CD1c-positive myeloid dendritic cell (primary cell): ENCODE data around the gene COBLL1.

Source experiments
- DNase-seq: peaks from one replicate; pipeline ENCODE4 v3.0.0-alpha.2; 2016; ENCODE audit errors: extremely low spot score

COBLL1 gene

GRCh38 chr2:164785457-164785856, 56.2 kb downstream of the COBLL1 start:
- DNase-seq = no peak

DNA sequence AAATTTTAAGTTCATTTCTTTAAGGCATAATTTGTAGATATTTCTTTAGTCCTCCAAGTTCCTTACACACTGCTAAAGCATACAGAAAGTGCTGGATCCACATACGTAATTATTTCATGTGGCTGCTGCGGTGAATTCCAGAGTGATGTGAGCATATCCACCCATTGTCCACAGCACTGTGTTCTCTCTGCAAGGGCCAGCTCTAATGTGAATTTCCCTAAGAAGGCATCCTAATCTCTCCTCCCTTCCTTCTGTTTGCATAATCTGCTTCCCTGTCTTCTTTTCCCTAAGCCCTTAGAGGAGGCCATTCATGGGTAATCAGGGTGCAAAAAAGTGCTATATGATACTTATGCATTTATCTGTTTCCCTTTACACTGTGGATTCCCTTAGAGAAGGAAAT, 57.2 kb downstream of the COBLL1 start:
- DNase-seq = no peak

DNA sequence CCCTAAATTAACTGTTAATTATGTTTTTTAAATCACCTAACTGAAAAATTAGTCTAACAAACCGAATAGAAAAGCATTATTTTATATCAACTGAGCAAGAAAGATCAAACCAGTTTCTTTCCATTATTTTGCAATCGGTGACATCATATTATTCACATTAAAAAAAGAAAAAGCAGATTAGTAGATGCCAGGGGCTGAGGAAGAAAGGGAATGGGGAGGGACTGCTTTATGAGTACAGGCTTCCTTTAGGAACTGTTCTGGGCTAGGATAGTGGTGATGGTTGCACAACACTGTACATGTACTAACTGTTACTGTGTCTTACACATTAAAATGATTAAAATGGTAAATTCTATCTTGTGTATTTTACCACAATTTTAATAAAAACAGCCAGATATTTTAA, 59.3 kb downstream of the COBLL1 start:
- no peak for DNase-seq

DNA sequence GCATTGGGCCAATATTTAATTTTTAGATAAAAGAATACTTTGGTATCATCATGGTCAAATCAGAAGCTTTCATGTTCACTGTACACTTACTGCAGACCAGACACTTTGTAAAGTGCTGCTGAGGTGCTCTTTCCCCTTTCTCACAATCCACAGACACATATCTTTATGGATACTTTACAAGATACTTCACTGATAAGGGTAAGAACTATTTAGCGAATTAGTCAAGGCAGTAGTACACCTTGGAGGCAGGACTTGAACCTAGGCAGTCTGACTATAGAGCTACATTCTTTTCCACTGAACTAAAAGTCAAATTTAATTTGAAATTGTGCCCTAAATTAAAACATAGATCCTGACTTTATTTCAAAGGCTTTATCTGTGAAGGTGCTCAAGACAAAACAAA, 60.2 kb downstream of the COBLL1 start:
- DNase-seq = no peak

GRCh38 chr2:164780611-164781178, 60.9 kb downstream of the COBLL1 start:
- DNase-seq = no peak

- no peak for DNase-seq
Measured at GRCh38 chr2:164779383-164780057, 62.1 kb downstream of the COBLL1 start.

- no peak for DNase-seq
Measured at GRCh38 chr2:164778723-164779122, 62.9 kb downstream of the COBLL1 start.

DNA sequence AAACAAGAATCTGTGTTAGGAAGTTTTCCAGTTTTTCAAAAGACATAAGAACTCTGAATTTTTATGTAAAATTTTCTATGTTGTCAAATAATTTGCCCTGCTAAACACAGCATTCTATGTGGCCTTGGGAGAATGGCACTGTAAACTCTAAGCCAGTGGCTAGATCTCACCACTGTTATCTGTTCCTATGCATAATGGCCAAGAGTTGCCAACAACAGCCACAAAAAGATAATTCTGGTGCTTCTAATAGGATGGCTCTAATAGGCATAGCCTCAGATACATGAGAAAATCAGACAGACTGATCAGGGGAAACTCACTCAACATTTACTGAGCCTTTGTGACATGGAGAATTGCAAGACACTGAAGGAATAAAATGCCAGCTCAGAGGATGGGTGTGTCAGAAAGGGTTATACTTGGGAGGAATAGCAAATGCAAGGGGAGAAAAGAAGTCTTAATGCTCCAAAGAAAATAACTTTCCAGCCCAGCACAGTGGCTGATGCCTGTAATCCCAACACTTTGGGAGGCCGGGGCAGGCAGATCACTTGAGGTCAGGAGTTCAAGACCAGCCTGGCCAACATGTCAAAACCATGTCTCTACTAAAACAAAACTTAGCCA, 63.7 kb downstream of the COBLL1 start:
- no peak for DNase-seq

- no peak for DNase-seq
Measured at GRCh38 chr2:164773635-164774034, 68.0 kb downstream of the COBLL1 start.

DNA sequence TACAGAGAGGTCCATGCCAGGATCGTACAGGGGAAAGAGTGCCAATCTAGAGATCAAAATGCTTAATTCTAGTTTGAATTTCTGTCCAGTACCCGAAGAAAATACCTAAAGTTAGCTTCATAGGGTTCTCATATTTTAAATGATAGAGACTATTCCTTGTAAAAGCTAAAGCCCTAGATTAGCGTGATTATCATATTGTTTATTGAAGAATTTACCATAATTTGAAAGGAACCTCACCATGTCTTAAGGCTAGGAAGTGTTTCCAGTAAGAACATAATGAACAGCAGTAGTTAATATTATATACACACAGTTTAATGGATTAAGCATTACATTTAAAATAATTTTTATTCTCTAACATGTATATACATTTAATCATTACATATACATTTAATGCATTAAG, 68.5 kb downstream of the COBLL1 start:
- no peak for DNase-seq

- DNase-seq = no peak
Measured at GRCh38 chr2:164771897-164772296, 69.7 kb downstream of the COBLL1 start.

DNA sequence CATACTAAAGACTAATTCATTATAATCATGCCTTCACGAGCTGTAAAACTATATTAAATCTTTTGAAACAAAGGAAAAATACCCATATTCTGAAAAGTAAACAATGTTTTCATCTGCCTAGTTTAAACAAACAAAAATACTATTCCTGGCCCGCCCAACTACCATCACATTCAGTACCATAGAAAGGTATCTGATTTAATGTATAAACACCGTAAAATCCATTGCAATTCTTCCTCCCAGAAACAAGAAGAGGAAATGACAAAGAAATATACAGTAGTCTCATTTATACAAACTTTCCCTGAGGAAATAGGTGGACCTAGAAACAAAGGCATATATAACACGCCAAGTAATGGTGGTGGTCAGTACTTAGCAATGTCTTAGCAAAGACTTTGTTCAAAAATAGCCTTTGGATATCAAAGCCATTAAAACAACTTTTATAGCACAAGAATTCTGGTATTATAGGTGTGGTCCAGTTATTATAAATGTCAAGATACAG, 71.2 kb downstream of the COBLL1 start:
- no peak for DNase-seq

DNA sequence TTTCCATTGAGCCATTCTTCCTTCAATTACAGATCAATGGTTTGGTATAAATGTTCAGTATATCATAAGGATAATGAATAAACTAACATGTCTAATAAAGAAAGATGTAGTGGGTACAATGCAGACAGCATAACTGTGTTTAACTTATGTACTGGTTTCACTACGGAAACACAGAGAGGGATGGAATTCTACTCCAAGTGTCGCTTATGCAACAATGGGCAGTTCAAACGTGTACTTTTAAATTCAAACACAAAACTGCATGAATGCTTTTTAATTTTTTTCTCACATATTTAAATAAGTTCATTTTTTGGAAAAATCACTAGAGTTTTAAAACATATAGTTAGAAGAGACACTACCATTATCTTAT, 74.7 kb downstream of the COBLL1 start:
- DNase-seq = no peak

- DNase-seq = peak; percentile 23
Measured at GRCh38 chr2:164766216-164766953, 75.2 kb downstream of the COBLL1 start.

- DNase-seq = no peak
Measured at GRCh38 chr2:164764996-164765395, 76.6 kb downstream of the COBLL1 start.

DNA sequence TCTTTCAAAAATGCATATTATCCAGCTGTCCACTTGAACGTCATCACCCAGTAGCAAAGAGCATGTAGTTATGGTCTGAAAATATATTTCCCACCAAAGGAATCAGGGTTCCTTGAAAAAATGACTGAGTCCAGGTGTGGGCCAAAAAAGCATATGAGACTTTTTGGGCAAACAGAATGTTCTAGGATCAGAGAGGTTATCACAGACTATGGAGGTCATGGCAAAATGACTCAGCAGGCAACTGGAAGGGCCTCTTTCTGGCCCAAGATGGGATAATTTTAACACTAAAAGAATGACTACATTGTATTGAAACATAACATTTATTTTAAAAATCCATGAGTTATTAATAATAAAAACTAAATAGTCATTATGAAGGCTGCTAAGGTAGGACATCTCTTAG, 77.1 kb downstream of the COBLL1 start:
- no peak for DNase-seq

GRCh38 chr2:164763431-164763830, 78.2 kb downstream of the COBLL1 start:
- DNase-seq = no peak

DNA sequence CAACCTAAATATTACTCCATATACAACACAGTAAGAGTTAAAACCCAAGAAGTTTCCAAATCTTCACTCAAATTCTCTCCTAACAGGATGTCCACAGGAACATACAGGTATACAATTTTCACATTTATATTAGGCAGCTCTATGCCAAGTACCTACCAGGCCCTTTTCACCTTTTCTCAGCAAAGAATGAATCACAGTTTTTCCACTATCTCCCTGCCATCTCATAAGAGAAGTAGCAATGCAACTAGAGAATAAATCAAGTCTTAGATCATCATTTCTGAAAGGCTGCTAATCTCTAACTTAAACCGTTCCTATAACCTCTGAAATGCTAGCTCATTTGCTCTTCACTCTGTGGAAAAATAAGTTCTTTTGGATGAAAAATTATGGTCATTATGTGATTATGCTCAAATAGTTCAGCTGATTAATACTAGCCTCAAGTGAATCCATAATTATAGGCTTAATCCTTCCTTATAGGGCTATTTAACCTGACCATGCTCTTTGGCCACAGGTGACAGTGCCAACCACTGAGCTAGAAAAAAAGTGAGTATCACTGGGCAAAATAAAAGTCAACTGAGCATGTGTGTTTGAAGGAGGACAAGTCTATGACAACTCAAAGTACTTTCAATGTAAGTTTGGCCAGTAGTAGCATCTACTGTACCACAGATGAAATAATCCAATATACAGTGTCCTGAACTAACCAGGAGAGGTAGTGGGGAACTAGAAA, 79.7 kb downstream of the COBLL1 start:
- DNase-seq = no peak

GRCh38 chr2:164761201-164761600, 80.4 kb downstream of the COBLL1 start:
- peak; percentile 26 for DNase-seq

GRCh38 chr2:164760179-164760578, 81.4 kb downstream of the COBLL1 start:
- DNase-seq = no peak

DNA sequence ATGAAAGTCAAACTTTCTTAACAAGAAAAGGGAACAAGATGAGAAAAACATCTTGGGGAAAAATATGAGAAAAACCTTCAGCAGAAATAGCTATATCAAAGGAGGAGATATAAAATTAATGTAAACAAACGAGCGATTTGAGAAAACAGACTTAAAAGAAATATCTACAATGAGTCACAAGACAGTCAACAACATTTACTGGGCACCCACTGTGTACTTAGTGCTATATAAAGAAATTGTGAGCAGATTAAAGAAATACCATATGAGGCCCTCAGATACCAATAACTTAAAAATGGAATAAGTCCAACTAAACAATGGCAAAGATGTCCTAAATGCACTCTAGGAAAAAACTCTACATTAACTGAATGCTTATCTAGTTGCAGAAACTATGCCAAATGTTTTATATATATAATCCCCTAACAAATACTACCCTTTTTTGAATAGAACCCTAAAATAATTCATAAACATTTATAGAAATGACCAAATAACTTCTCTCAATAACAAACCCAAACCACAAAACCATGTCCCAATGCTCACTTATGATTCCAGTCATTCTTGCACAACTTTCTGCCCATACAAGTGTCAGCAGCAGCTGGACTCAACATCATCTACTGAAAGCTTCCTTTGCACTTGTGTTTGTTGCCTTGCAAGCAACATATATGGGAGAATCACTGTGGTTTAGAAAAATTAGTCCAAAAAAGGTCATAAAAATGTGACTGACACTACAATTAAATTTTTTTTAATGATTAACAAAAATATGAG, 83.5 kb downstream of the COBLL1 start:
- peak; percentile 14 for DNase-seq
